ENCODE measurements around the gene SLC45A3. TPM values are rescaled to one million over a fixed set of nuclear protein-coding genes. Genes with fewer than 3 reads are reported as not detected.

SLC45A3 gene
- total and polyA plus RNA-seq, 2 of the 8 experiments (the other 6 are each of a cell fraction or from before 2014, with no cell fraction given) = 13.0 to 14.3 TPM

- TF ChIP-seq ZNF274 (IDR thresholded peaks at IDR 0.05; ENCODE audit: borderline replicate concordance, extremely low read depth, low read length) = no peak
- TF ChIP-seq JUND (IDR thresholded peaks at IDR 0.05; ENCODE audit: low read length) = no peak
- no peak for TF ChIP-seq RXRA (IDR thresholded peaks at IDR 0.05; ENCODE audit: insufficient read depth, low read depth, low read length)
- TF ChIP-seq SAP30 (IDR thresholded peaks at IDR 0.05; ENCODE audit: insufficient read depth, insufficient replicate concordance, low read length) = no peak
- TF ChIP-seq TCF12 (IDR thresholded peaks at IDR 0.05; ENCODE audit: low read depth, low read length) = no peak
- TF ChIP-seq TAF7 (optimal IDR thresholded peaks at IDR 0.05; ENCODE audit: borderline replicate concordance, low read depth, low read length) = no peak
- no peak for TF ChIP-seq ATF2 (IDR thresholded peaks at IDR 0.05; ENCODE audit: low read length)
- no peak for TF ChIP-seq SP2 (IDR thresholded peaks at IDR 0.05; ENCODE audit: low read length)
- no peak for TF ChIP-seq MAX (IDR thresholded peaks at IDR 0.05)
Observed at GRCh38 chr1:205669341-205670149, 10.8 kb downstream of the SLC45A3 start (continued).

Data from H1 (cell line).